Activated CD4-positive, alpha-beta T cell treated with anti-CD3 and anti-CD28 coated beads for 4 hours (primary cell): Measurements from ENCODE around the gene TCF20.

ENCODE experiments used
- DNase-seq, 2 donors: peaks; one replicate each; pipeline ENCODE4 v3.0.0-alpha.2; 2020

TCF20 gene

DNA sequence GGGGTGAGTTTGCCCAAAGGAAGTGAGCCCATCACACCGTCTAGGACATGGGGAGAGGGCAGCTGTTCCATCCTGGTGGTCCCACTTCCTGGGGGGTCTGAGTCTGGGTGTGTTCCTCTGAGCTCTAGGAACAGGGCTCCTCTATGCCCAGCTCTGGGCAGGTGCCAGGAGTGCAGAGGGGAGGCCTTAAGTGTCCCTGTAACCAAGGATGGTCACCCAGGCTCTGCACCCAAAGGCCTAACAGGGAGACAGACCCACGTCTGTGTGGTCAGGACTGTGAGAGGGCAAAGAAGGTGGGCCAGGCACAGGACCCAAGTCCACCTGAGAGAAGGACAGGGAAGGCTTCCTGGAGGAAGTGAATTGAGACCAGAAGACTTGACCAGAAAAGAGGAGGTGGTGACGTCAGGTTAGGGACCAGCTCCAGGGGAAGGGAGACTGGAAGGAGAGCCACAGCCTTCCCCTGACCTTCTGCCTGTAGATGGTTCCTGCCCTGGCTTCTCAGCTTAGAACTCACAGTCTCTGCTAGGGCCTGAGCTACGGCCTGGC is 11.3 kb upstream of the TCF20 start:
- DNase-seq = no peak

- DNase-seq = no peak
Observed at GRCh38 chr22:42281284-42281683, 10.8 kb upstream of the TCF20 start.

DNA sequence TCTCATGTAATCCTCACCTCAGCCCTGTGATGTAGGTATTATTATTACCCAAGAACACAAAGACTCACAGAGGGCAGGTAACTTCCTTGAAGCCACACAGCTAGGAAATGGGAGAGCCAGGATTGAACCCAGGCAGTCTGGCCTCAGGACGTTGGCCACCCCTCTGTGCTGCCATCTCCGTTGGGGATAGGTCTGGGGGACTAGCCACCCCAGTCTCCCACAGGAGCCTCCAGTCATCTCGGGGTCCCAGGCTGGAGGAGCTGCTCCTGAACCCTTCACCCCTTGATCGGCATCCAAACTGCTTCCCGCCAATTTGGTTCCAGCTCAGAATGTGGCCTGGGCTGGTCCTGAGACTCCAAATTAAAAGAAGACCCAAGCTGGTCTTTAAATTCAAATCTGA is 10.4 kb upstream of the TCF20 start:
- DNase-seq = no peak

GRCh38 chr22:42280140-42280539 is 9.7 kb upstream of the TCF20 start:
- DNase-seq = no peak

GRCh38 chr22:42279425-42280020 is 9.1 kb upstream of the TCF20 start:
- no peak for DNase-seq

- DNase-seq = no peak
Observed at GRCh38 chr22:42277988-42278776, 7.7 kb upstream of the TCF20 start.

DNA sequence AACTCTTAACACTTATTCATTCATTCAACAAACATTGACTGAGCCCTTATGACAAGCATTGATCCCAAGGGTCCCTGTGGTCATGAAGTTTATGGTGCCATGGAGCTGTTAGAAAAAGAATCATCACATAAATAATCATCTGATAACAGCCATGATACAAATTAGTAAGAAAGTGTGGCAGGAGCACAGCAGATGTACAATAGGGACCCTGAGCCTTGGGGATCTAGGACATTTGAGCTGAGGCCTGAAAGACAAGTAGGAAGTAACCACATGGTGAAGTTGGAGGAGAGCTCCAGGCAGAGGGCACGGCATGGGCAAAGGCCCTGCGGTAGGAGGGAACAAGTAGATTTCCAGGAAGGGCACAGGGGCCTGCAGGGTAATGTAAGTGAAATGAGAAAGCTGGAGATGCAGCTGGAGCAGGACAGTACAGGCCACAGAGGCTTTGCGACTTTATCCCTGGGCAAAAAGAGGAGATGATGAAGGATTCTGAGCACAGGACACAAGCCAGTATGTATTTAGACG is 6.8 kb upstream of the TCF20 start:
- DNase-seq = no peak

DNA sequence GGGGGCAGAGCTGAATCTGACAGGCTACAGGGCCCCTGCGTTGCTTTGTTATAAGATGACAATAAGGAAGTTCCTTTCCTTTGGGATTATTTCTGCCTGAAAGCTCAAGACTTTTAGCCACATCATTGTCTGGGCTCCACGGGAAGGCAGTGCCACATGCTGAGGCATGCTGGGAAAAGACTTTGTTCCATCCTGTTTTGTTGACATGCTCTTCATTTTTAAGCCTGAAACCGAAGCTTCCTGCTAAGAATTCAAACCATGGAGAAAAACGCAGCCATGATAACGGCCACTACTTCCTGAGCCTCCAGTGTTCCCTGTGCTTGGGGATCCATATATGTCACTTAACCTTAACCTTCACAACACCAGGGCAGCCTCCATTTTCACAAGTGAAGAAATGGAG is 5.5 kb upstream of the TCF20 start:
- no peak for DNase-seq

DNA sequence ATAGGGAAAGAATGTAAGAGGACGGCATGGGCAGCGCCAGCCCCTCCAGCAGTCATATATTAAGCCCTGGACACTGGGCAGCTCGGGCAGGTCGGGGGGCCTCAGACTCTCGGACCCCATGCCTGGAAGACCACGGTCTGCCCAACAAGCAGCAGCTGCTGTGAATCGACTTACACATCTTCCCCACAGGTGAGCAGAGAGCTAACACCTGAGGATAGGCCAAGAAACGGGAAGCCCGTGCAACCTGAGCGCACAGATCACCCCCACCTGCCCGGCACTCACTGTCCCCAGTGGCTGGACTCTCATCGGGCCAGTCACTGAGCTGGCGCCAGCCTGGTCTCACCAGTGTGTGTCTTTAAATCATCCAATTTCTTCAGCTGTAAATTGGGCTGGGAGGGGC is 4.7 kb upstream of the TCF20 start:
- DNase-seq = no peak

- DNase-seq = no peak
Observed at GRCh38 chr22:42273855-42274451, 3.5 kb upstream of the TCF20 start.

DNA sequence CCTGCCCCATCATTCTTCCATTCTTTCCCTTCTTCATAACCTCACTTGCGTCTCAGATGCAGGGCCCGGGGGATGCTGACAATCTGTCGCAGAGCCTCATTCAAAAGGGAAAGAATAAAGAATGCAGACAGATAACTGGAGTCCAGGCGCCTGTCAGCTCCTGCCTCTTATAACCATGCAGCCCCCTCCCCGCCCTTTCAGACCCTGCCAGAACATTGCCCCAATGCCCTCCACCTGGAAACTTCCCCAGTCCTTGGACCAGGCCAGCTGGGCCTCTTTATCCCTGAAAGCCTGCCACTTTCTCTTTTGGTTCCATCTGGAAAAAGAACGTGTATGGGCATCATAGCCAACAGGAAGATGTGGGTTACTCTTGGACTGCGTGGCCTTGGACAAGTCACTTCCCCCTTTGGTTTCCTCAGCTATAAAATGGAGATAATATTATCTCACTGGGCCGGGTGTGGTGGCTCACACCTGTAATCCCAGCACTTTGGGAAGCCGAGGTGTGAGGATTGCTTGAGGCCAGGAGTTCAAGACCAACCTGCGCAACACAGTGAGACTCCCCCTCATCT is 2.1 kb upstream of the TCF20 start:
- no peak for DNase-seq

DNA sequence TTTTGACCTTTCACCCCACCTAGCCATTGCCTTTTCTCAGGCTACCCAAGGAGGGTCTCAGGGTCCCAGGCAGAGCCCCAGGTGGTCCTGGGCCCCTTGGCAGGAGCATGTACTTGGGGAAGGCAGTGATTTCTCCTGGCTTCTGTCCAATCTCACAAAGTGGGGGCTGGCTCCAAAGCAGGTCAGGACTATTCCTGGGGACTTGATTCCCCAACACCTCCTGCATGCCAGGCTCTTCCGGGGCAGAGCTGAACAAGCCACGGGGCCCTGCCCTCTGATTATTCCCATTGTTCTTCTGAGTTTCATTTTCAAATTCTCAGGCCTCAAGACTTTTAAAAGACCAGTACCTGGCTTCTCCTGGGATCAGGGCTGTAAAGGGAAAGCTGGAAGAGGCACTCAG is 1.5 kb upstream of the TCF20 start:
- DNase-seq = no peak

DNA sequence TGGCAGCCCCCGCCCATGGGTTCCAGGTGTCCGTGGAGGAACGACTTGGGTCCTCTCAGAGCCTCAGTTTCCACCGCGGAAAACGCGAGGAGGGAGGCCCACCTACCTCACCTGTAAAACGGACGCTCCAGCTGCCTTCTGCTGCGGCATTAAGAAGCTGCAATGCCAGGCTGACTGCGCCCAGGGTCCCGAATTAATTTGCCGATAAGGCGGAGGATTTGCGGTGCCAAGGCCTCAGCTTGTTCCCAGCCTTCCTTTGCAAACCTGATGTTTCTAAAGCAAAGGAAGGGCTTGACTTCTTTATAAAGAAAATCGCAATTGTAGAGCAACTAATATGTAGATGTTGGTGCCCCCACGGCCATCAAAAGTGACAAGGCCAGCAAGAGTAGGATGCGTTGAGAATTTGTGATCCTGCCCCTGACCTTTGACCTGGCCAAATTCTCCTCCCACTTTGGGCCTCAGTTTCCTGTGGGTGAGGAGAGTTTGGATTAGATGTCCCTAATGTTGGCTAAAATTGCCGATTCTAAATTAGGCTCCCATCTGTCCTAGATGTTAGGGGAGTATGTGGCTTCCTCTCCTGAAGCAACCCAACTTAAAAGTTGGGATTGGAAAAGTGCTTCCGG is 849 bp upstream of the TCF20 start:
- DNase-seq = no peak

GRCh38 chr22:42270176-42270509 is 310 bp downstream of the TCF20 start:
- DNase-seq = peak in 1 of 2 donors; percentile 58

GRCh38 chr22:42269432-42270175 is 849 bp downstream of the TCF20 start:
- DNase-seq = peak; percentile 63 to 72

DNA sequence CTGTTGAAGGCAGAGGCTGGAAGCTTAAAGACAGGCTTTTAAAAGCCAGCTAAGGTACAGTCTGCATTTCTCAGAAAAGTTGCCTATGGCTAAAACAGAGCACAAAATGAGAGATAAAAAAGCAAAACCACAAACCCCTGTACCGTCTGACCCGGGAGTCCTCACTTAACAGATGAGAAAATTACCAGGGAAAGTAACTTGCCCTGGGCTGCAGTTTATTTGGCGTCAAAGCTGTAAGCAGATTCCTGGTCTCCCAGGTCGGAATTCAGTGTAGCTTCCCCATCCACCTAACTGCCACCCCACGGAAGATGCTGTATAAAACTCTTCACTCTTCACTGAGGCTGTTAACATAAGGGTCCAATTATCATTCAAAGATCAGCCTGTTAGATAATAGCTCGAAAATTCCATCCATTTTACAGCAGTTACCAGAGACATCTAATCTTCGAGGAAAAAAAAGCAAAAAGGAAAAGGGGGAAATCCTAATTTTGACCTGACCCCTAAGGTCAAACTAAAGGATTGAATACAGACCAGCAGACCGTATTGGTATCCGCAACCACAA is 1.5 kb downstream of the TCF20 start:
- DNase-seq = no peak

DNA sequence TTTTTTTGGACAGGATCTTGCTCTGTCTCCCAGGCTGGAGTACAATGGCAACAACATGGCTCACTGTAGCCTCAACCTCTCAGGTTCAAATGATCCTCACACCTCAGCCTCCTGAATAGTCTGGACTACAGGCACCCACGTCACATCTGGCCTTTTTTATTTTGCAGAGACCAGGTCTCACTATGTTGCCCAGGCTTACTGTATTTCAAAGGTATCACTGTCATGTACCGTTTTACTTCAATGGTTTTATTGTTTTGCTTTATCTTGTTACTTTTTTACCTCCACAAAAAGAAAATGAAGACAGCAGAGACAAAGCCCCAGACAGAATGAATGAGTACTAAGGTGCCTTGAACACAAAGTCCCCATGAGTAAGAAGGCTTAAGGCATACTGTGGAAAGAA is 5.1 kb downstream of the TCF20 start:
- no peak for DNase-seq

DNA sequence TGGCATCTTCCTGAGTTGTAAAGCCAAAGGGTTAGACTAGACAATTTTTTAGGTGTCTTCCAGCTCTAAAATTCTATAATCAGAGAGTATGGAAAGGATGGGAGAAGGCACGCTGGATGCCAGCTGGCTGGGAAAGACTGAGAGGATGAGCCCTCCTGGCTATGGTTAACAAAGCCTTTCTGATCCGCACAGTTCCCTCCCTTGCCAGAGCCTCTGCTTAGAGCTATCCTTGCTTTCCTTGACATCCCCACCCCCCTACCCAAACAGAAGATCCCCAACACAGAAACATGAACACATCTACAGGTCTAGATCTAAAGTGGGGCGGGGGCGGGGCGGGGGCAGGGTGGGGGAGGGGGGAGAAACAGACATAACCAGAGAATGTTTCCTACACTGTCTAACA is 6.5 kb downstream of the TCF20 start:
- DNase-seq = no peak

- DNase-seq = no peak
Observed at GRCh38 chr22:42262964-42263363, 7.5 kb downstream of the TCF20 start.

- no peak for DNase-seq
Observed at GRCh38 chr22:42261296-42261695, 9.2 kb downstream of the TCF20 start.

DNA sequence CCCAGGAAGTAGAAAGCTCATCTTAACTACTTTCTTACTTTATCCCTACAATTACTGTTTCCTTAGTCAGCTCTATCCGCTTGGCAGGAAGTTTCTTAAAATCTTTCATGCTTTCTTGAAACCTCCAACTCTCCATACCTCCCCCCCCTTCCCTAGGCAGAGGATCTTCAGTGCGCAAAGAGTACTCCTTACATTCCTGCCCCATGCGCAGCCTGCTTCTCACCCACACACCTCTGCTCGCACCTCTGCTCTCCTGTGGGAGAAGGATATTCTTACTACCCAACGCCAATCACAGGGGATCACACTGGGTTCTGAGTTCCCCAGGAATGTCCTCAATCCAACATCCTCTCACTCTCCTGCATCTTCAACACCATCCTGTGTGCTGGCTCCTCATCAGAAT is 12.3 kb downstream of the TCF20 start:
- DNase-seq = no peak

GRCh38 chr22:42257386-42257785 is 13.1 kb downstream of the TCF20 start:
- no peak for DNase-seq
